BE2C (cell line): ENCODE measurements around the gene ATP6V0E1.

Source experiments
- DNase-seq: peaks from one replicate; pipeline ENCODE4 v3.0.0-alpha.2; 2020
- H3K27me3 ChIP-seq: fragments of 250-450 bp; sonication (Bioruptor Pico); 2 replicates; pipeline ENCODE4 v1.5.1; 2020; ENCODE audit warnings: mild to moderate bottlenecking
- H3K36me3 ChIP-seq: fragments of 250-450 bp; sonication (Bioruptor Pico); 2 replicates; pipeline ENCODE4 v1.5.1; 2020; ENCODE audit warnings: mild to moderate bottlenecking
- H3K4me1 ChIP-seq: fragments of 250-450 bp; sonication (Bioruptor Pico); 2 replicates; pipeline ENCODE4 v1.5.1; 2020
- H3K4me3 ChIP-seq: 2 replicates; pipeline ENCODE4 v1.5.1; 2011; ENCODE audit warnings: low read depth, low read length
- H3K9me3 ChIP-seq: fragments of 250-450 bp; sonication (Bioruptor Pico); 2 replicates; pipeline ENCODE4 v1.5.1; 2020
- TF ChIP-seq, protein P1 (sequence below): IDR thresholded peaks from 2 replicates; pipeline ENCODE4 v1.5.1; 2012; ENCODE audit warnings: mild to moderate bottlenecking, low read depth, low read length

ATP6V0E1 gene

DNA sequence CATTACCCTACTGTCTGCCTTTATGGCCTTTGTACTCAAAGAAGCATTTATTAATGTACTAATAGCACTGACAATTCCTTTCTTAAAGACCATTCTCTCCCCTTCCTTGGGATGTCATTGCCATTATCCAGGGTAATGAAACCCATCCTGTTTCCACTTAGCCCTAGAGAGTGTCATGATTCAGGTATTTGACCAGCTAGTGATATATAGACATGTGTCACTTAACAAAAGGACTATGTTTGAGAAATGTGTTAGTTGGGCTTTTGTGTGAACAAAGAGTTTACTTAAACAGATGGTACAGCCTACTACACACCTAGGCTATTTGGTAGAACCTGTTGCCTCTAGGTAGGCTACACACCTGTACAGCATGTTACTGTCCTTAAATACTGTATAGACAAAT, 2.0 kb downstream of the ATP6V0E1 start:
- 0 out of 2 replicates have a peak, but pooled peaks cover 3% of the 10 kb centered on the region for H3K4me1 ChIP-seq

GRCh38 chr5:172988276-172988675, 4.7 kb downstream of the ATP6V0E1 start:
- Histone ChIP-seq H3K4me3 (no peak overlapping the region), H3K36me3 (peaks cover 31% of the 10 kb centered on the region), H3K9me3 (no peaks in the 10 kb centered on the region), H3K4me1 (0 out of 2 replicates have a peak, but pooled peaks cover 3% of the 10 kb centered on the region), H3K27me3 (no peaks in the 10 kb centered on the region; the same call in 1 of the 2 replicates)
- TF ChIP-seq, protein P1, sequence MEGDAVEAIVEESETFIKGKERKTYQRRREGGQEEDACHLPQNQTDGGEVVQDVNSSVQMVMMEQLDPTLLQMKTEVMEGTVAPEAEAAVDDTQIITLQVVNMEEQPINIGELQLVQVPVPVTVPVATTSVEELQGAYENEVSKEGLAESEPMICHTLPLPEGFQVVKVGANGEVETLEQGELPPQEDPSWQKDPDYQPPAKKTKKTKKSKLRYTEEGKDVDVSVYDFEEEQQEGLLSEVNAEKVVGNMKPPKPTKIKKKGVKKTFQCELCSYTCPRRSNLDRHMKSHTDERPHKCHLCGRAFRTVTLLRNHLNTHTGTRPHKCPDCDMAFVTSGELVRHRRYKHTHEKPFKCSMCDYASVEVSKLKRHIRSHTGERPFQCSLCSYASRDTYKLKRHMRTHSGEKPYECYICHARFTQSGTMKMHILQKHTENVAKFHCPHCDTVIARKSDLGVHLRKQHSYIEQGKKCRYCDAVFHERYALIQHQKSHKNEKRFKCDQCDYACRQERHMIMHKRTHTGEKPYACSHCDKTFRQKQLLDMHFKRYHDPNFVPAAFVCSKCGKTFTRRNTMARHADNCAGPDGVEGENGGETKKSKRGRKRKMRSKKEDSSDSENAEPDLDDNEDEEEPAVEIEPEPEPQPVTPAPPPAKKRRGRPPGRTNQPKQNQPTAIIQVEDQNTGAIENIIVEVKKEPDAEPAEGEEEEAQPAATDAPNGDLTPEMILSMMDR: no peak
- DNase-seq: no peak

More for the DNA sequence above, 2.0 kb downstream of the ATP6V0E1 start:
- no peak overlapping the region for H3K4me3 ChIP-seq
- TF ChIP-seq, protein P1: no peak
- DNase-seq: no peak
- H3K27me3 ChIP-seq: no peaks in the 10 kb centered on the region
- H3K36me3 ChIP-seq: peaks cover 18% of the 10 kb centered on the region
- no peaks in the 10 kb centered on the region for H3K9me3 ChIP-seq

DNA sequence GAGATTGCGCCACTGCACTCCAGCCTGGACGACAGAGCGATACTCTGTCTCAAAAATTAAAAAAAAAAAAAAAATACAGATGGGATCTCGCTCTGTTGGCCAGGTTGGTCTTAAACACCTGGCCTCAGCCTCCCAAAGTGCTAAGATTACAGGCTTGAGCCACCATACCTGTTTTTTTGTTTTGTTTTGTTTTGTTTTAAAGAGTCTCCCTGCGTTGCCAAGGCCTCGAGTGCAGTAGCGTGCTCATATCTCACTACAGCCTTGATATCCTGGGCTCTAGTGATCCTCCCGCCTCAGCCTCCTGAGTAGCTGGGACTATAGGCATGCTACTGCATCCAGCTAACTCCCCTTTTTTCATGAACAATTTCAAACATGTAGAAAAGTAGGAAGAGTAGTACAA, 7.2 kb downstream of the ATP6V0E1 start:
- H3K9me3 ChIP-seq: no peaks in the 10 kb centered on the region
- H3K36me3 ChIP-seq: peaks cover 40% of the 10 kb centered on the region
- no peak overlapping the region for H3K4me3 ChIP-seq
- no peak for DNase-seq
- H3K4me1 ChIP-seq: no peaks in the 10 kb centered on the region
- no peaks in the 10 kb centered on the region; the same call in 1 of the 2 replicates for H3K27me3 ChIP-seq
- TF ChIP-seq, protein P1: no peak

DNA sequence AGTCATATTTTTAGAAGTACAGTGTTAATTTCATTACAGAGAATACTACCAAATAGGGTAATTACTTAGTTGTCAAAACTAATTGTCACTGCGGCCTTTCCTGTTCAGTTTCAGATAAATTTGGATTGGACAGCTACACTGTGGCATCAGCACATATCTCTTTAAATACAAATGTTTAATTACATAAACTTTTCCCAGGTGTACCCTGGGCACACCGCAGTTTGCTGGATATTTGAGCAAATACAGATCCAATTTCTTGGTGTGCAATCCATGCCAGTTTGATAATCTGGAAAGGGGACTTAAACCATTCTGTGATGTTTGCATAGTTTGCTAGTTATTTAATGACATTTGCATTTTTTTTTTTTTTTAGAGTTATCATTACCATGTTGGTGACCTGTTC, 10.8 kb downstream of the ATP6V0E1 start:
- TF ChIP-seq, protein P1: no peak
- Histone ChIP-seq H3K36me3 (peaks cover 30% of the 10 kb centered on the region), H3K4me3 (no peak overlapping the region), H3K4me1 (no peaks in the 10 kb centered on the region), H3K27me3 (no peaks in the 10 kb centered on the region; the same call in 1 of the 2 replicates), H3K9me3 (no peaks in the 10 kb centered on the region)
- no peak for DNase-seq

DNA sequence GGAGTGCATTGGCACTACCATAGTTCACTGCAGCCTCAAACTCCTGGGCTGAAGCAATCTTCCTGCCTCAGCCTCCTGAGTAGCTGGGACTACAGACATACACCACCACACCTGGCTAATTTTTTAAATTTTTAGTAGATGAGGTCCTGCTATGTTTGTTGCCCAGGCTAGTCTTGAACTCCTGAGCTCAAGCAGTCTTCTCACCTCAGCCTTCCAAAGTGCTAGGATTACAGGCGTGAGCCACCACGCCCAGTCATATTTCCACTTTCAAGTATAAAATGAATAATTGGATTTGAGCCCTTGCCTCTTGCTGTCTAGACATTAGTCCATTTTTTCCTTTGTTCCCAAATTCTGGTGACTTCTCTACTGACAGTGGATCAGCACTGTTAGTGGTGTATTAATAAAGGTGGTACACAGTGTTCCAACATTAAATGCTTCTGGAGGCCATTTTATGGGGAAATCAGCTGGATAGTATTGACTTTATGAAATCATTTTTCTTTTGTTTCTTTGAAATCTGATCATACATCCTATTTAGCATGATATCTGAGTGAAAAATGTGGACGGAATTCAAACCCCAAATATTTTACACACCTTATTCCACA, 15.9 kb downstream of the ATP6V0E1 start:
- H3K4me1 ChIP-seq: no peaks in the 10 kb centered on the region
- no peak for DNase-seq
- TF ChIP-seq, protein P1: no peak
- no peaks in the 10 kb centered on the region for H3K9me3 ChIP-seq
- peaks cover 16% of the 10 kb centered on the region for H3K36me3 ChIP-seq
- no peaks in the 10 kb centered on the region for H3K27me3 ChIP-seq
- H3K4me3 ChIP-seq: no peak overlapping the region

DNA sequence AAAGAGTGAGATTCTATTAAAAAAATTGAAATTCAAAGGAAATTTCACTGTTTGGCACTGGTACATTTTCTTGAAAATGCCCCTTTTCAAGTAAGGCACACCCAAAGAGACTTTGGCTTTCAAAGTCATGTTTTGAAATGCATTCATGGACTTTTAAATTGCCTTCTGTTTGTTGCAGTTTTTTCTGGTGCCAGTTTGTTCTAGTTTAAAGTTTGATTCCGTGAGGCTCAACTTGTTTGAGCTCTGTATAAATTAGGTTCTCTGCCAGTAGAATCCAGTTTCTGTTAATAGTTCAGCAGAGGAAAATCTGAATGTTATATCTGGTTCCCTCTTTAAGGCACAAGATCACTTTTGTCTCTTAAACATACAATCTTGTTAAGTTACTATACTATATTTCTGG, 16.4 kb downstream of the ATP6V0E1 start:
- TF ChIP-seq, protein P1: no peak
- H3K4me1 ChIP-seq: no peaks in the 10 kb centered on the region
- H3K36me3 ChIP-seq: peaks cover 11% of the 10 kb centered on the region

More for the DNA sequence above, 16.4 kb downstream of the ATP6V0E1 start:
- H3K9me3 ChIP-seq: no peaks in the 10 kb centered on the region
- no peaks in the 10 kb centered on the region for H3K27me3 ChIP-seq
- no peak for DNase-seq
- no peak overlapping the region for H3K4me3 ChIP-seq
